ES-I3 (cell line): ENCODE data around the gene INPP5K.

ENCODE experiments used
- H3K36me3 ChIP-seq: 2 replicates; pipeline ENCODE4 v1.6.1; 2013; ENCODE audit warnings: mild to moderate bottlenecking, low read length, control low read depth, moderate library complexity; ENCODE audit not compliant: insufficient read depth
- H3K4me1 ChIP-seq: 2 replicates; pipeline ENCODE4 v1.6.1; 2013; ENCODE audit warnings: mild to moderate bottlenecking, control low read depth, low read length; ENCODE audit not compliant: insufficient read depth
- H3K9ac ChIP-seq: 2 replicates; pipeline ENCODE4 v1.6.1; 2013; ENCODE audit warnings: low read depth, mild to moderate bottlenecking, low read length, moderate library complexity
- H3K9me3 ChIP-seq: 2 replicates; pipeline ENCODE4 v1.6.1; 2013; ENCODE audit warnings: mild to moderate bottlenecking, low read length, moderate library complexity; ENCODE audit not compliant: control insufficient read depth, insufficient read depth

Gene INPP5K

GRCh38 chr17:1478418-1478817 is 38.0 kb downstream of the INPP5K start:
- H3K9ac ChIP-seq, result no peak overlapping the region
- no peaks in the 10 kb centered on the region; the same call in 1 of the 2 replicates for H3K4me1 ChIP-seq
- peaks cover 12% of the 10 kb centered on the region for H3K36me3 ChIP-seq
- H3K9me3 ChIP-seq, result no peaks in the 10 kb centered on the region

DNA sequence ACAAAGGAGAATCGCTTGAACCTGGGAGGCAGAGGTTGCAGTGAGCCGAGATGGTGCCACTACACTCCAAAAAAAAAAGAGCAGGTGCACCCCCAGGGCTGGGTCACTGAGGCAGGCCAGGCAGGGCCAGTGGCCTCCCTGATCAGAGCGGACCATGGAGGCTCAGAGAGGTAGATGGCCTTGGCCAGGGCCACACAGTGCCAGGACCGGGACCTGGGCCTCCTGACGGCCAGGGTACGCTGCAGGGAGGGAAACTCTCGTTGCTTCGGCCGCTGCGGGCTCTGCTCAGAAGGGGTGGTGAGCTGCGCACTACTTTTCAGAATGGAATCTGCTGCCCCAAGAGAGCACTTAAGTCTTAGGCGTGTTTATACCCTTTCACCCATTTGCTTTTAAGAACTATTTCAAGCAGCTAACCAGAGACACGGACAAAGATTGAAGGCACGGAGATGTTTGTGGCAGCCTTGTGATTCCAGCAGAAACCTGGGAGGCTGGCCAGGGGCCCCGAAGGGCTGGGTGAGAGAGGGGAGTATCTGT is 41.0 kb downstream of the INPP5K start:
- Histone ChIP-seq H3K9ac (no peak overlapping the region), H3K4me1 (no peaks in the 10 kb centered on the region), H3K9me3 (no peaks in the 10 kb centered on the region), H3K36me3 (peaks cover 9% of the 10 kb centered on the region)

GRCh38 chr17:1474402-1475189 is 41.8 kb downstream of the INPP5K start:
- Histone ChIP-seq H3K36me3 (peaks cover 9% of the 10 kb centered on the region), H3K9ac (no peak overlapping the region)

GRCh38 chr17:1473841-1474240 is 42.6 kb downstream of the INPP5K start:
- no peaks in the 10 kb centered on the region for H3K9me3 ChIP-seq
- peaks cover 14% of the 10 kb centered on the region for H3K36me3 ChIP-seq
- no peak overlapping the region for H3K9ac ChIP-seq
- H3K4me1 ChIP-seq, result no peaks in the 10 kb centered on the region

More at GRCh38 chr17:1474402-1475189, 41.8 kb downstream of the INPP5K start:
- Histone ChIP-seq H3K4me1 (no peaks in the 10 kb centered on the region), H3K9me3 (no peaks in the 10 kb centered on the region)

DNA sequence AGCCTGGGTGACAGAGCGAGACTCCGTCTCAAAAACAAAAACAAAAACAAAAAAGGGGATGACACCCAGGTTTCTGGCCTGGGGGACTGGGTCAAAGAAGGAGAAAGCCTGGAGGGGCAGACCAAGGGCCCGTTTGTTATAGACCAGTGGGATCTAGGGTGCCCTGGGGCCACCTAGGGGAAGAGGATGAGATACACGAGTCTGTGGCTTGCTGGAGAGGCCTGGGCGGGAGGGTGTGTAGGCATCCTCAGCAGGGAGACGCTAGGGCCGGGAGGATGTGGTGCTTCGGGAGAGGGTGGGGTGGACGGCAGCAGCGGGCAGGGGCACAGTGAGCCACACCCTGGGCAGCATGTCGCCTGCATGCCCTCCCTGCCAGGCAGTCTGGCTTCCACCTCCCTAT is 43.2 kb downstream of the INPP5K start:
- Histone ChIP-seq H3K4me1 (no peaks in the 10 kb centered on the region), H3K9ac (no peak overlapping the region), H3K9me3 (no peaks in the 10 kb centered on the region), H3K36me3 (peaks cover 14% of the 10 kb centered on the region)

GRCh38 chr17:1471911-1472821 is 44.2 kb downstream of the INPP5K start:
- no peak overlapping the region for H3K9ac ChIP-seq
- peaks cover 14% of the 10 kb centered on the region for H3K36me3 ChIP-seq
- no peaks in the 10 kb centered on the region for H3K4me1 ChIP-seq
- no peaks in the 10 kb centered on the region for H3K9me3 ChIP-seq

DNA sequence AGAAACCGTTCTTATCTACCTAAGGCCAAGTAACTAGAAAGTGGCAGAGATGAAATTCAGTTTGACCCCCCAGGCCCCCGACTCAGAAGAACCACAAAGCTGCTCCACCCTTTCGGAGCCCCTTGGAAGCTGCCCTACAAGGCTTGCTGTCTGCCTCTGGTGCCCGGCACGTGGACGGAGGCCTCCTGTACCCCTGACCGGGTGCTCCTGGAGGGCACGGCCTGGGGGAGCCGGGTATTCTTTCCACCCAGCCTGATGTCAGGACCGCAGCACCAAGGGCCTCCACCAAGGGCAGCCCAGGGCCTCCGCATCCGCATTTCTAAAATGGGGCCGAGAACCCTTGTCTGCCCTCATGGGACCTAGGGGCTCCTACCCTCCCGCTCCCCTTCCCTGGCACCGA is 44.9 kb downstream of the INPP5K start:
- no peak overlapping the region for H3K9ac ChIP-seq
- peaks cover 14% of the 10 kb centered on the region for H3K36me3 ChIP-seq
- no peaks in the 10 kb centered on the region for H3K4me1 ChIP-seq

DNA sequence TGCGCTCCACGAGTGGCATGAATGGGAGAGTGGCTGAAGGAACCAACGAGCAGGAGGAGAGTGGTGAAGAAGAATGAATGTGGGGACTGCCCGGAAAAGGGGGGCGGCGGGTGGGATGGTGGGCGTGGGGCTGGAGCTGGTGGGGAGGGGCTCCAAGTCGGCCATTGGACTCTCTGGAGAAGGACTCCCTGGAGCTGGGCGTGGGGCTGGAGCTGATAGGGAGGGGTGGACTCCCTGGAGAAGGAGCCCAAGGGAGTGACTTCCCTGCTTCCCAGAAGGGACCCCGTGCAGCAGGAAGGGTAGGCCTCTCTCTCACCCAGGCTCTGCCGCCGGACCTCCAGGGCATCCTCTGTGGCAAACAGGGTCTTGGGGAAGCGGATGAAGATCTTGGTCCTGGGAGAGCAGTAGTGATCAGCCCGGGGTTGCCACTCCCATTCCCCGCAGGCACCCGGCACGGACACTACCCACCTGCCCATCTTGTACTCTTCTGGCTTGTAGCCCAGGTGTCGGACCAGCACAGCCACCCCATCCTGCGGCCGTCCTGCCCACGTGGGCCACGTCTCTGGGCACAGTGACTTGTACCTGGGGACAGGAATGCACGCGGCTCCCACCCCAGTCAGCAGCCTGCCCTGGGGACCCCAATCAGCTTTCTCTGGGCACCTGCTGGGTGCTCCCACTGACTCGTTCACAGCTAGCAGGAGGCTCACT is 45.5 kb downstream of the INPP5K start:
- H3K36me3 ChIP-seq, result peaks cover 13% of the 10 kb centered on the region
- no peak overlapping the region for H3K9ac ChIP-seq

More for the DNA sequence above, 44.9 kb downstream of the INPP5K start:
- H3K9me3 ChIP-seq, result no peaks in the 10 kb centered on the region

DNA sequence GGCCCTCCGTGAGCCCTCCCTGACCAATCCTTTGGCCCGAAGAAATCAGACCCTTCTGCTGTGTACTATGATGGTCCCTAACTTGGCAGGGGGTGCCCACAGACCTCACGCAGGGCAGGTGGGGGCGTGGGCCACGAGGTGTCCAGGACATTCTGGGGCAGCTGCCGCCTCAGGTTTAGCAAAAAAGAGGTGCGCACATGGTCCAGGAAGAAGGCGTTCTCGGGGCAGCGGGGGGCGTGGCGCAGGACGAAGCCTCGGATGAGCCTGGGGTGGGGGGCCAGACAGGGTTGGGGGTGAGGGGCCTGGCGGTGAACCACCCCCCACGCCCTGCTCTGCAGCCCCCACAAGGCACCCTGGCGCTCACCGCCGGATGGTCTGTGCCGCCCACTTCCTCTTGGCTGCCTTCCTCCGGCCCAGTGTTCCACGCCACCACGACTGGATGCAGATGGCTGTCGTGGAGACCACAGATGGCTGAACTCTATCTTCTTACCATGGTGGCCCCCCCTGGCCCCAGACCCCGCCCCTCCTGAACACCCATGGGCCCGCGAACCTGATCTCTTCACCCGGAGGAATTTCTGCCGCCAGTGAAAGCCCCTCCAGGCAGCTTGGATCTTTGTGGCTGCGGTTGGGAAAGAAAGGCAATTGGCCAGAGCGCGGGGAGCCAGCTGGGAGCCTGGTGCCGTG is 46.2 kb downstream of the INPP5K start:
- H3K9me3 ChIP-seq, result no peaks in the 10 kb centered on the region
- peaks cover 9% of the 10 kb centered on the region; the same call in 1 of the 2 replicates for H3K36me3 ChIP-seq
- H3K9ac ChIP-seq, result no peak overlapping the region
- H3K4me1 ChIP-seq, result no peaks in the 10 kb centered on the region

More for the DNA sequence above, 45.5 kb downstream of the INPP5K start:
- no peaks in the 10 kb centered on the region for H3K4me1 ChIP-seq
- no peaks in the 10 kb centered on the region for H3K9me3 ChIP-seq

- H3K9ac ChIP-seq, result no peak overlapping the region
- H3K36me3 ChIP-seq, result peaks cover 9% of the 10 kb centered on the region; the same call in 1 of the 2 replicates
- no peaks in the 10 kb centered on the region for H3K9me3 ChIP-seq
- H3K4me1 ChIP-seq, result no peaks in the 10 kb centered on the region
Observed at GRCh38 chr17:1469231-1469852, 47.1 kb downstream of the INPP5K start.

DNA sequence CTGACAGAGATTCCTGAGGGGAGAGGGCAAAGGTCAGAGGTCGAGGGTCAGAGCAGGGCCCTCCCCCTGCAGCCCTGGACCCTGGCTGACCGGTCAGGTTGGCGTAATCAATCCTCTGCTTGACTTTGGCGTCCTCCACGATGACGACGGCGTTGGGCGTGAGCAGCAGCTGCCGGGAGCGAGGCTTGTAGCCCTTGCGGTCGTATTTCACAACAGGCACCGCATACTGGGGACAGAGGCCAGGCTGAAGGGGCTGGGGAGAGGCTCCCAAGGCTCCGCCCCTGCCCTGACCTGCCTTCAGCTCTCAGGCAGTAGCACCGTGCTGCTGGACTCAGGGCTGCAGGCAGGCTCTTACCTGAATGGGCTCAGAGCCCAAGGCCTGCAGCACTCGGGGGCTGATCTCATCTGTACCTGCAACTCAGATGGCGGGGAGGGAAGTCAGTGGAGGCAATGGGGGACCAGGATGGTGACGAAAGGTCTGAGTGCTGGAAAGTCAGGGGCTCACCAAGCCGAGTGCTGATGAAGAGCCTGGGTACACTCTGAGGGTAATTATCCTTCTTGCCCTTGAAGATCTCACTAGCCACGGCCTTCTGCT is 48.4 kb downstream of the INPP5K start:
- Histone ChIP-seq H3K9ac (no peak overlapping the region), H3K9me3 (no peaks in the 10 kb centered on the region), H3K36me3 (peaks cover 9% of the 10 kb centered on the region; the same call in 1 of the 2 replicates), H3K4me1 (no peaks in the 10 kb centered on the region)

- Histone ChIP-seq H3K9ac (no peak overlapping the region), H3K9me3 (no peaks in the 10 kb centered on the region), H3K36me3 (peaks cover 10% of the 10 kb centered on the region; the same call in 1 of the 2 replicates), H3K4me1 (no peaks in the 10 kb centered on the region)
Observed at GRCh38 chr17:1467258-1467657, 49.2 kb downstream of the INPP5K start.

DNA sequence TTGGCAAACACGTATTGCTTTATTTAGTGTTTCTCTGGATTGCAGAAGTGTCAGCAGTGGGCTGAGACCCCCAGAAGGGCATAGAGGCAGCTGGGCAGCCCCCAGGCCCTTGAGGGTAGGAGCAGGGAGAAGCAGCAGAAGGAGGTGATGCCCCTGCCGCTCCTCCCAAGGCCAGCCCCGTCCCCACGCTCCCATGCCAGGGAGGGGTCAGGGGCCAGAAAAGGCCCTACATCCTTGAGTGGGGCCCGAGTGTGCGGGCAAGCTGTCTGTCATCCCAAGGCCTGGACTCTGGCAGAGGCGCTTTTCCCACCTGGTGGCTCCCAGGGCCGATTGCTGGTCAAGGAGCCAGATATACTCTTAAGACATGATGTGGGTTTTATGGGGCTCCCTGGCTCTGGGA is 52.2 kb downstream of the INPP5K start:
- H3K9me3 ChIP-seq, result no peaks in the 10 kb centered on the region

More for the DNA sequence above, 52.2 kb downstream of the INPP5K start:
- H3K9ac ChIP-seq, result no peak overlapping the region
- no peaks in the 10 kb centered on the region for H3K4me1 ChIP-seq
- H3K36me3 ChIP-seq, result peaks cover 5% of the 10 kb centered on the region; the same call in 1 of the 2 replicates
